ELF-1 (cell line): ENCODE results near the gene BDH2.

Experiments
- DNase-seq: peaks from one replicate; pipeline ENCODE4 v3.0.0-alpha.2; 2016; ENCODE audit warnings: low read depth, low spot score

BDH2 gene

DNA sequence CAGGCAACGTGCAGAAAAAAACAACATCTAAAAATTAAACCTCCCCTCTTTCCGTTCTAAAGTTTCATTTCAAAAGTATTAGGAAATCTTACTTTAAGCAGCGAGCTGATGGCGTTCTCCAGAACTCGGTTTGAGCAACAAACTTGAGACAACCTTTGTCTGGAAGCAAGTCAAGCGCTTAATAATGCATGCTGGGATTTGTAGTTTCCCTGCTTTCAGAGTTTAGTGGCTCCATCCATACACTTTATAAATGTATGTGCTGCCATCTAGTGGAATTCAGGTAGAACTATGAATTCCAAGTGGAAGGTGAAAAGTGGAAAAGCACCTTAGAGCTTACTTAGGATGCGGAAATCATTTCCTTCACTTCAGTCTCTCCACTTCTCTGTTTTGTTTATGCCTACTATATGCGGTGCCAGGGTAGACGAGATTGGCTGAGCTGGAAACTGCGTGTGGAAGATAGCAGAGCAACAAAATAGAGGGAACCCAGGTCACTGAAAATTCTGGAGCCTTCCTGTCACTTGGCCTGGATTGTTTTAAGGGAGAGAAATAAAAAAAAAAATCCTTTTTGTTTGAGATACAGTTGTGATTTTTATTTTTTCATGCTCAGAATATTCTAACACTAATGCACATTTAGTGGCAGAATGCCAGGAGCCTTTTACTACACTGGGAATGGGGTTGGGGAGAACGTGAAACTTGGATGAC is at the start of gene BDH2:
TSS of gene BDH2 (minus strand) at position 144 of the 702 bp plus-strand sequence. CDS start 3,580 bp downstream, outside the sequence.
- peak; percentile 76 for DNase-seq

- no peak for DNase-seq
These were observed 45.3 kb upstream of the BDH2 start for GRCh38 chr4:103144926-103145325.

GRCh38 chr4:103137446-103137827 is 37.8 kb upstream of the BDH2 start:
- no peak for DNase-seq

DNA sequence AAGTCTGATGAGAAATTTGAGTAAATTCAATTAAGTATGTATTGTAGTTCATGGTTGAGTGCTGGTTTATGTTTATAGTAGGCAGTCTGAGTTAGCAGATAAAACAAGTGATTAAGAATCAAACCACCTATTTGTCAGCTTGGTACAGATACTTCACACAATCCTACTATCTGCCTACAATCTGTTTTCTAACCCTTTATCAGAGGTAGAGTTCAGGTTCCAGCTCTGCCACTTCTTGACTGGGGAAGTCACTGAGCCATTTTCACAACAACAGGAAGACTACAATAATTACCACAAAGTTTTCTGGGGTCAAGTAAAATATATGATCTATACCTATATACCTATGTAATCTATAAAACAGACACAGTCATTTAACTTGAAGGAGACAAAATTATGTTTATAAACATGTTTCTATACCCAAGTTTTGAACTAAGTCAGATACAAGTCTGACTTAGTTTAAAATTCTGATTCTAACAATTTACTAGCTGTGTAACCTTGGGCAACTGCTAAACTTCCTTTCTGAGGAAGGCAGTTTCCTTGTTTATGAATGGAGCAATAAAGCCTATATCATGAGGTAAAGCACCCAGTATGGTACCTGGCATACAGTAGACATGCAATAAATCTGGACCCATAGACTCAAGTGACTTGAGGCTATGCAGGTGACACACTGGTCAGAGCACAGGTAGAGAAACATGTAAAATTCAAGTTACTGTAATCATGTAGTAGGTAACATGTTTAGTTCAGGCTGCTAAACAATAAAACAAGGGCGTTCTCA is 37.2 kb upstream of the BDH2 start:
- DNase-seq: no peak

GRCh38 chr4:103129174-103129573 is 29.5 kb upstream of the BDH2 start:
- DNase-seq: no peak

DNA sequence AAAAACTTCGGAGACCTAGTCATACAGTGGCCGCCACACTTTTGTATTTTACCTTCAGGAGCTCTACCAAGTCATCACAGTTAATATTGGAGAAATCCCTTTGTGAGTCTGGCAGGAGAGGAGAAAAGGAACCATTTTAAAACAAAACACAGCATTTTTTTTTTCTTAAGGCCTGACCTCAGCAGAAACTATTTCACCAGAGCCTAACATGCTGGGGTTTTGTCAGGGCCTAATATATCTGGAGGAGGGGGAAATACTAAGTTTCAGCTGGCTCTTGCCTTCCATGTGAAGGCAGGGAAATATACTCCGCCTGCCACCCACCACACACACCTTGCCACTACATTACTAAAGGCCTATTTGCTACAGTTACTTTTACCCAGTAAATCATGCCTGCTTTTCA is 26.5 kb upstream of the BDH2 start:
- DNase-seq: no peak

DNA sequence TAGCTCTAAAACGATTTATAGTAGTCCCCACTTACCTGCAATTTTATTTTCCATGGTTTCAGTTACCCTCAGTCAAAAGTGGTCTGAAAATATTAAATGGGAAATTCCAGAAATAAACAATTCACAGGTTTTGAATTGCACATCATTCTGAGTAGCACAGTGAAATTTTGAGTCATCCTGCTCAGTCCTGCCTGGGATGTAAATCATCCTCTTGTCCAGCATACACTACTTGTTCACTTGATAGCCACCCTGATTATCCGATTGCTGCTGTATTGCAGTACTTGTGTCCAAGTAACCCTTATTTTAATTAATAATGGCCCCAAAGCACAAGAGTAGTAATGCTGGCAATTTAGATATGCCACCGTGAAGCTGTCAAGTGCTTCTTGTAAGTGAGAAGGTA is 23.5 kb upstream of the BDH2 start:
- DNase-seq: no peak

DNA sequence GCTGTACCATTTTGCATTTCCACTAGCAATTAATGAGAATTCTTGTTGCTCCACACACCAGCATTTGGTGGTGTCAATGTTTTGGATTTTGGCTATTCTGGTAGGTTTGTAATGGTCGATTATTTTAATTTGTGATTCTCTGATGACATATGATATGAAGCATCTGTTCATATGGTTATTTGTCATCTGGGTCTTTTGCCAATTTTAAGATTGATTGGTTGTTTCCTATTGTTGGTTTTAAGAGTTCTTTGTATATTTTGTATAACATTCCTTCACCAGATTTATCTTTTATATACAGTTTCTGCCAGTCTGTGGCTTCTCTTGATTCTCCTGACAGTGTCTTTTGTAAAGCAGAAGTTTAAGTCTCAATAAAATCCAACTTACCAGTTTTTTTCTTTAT is 18.5 kb upstream of the BDH2 start:
- no peak for DNase-seq

DNA sequence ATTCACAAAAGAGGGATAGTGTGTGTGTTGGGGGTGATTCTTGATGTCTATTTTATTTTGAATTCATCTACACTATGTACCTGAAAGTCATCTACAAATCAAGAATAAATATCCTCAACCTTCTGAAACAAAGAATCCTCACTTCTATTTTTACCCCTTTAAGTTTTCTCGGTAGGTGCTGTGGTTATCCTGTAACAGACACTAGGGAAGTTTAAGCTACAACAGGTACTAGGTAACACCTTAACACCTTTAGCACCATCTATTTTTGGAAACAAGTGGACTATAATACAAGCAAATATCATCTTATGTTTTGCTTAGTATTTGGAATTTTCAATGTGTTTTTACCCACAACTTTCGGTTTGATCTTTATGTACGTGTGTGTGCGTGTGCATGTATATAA is 12.0 kb upstream of the BDH2 start:
- DNase-seq: no peak

GRCh38 chr4:103108542-103108941 is 8.9 kb upstream of the BDH2 start:
- DNase-seq: no peak

- DNase-seq: no peak
These were observed 6.1 kb upstream of the BDH2 start for GRCh38 chr4:103105558-103106356.

GRCh38 chr4:103104886-103105285 is 5.3 kb upstream of the BDH2 start:
- DNase-seq: no peak

DNA sequence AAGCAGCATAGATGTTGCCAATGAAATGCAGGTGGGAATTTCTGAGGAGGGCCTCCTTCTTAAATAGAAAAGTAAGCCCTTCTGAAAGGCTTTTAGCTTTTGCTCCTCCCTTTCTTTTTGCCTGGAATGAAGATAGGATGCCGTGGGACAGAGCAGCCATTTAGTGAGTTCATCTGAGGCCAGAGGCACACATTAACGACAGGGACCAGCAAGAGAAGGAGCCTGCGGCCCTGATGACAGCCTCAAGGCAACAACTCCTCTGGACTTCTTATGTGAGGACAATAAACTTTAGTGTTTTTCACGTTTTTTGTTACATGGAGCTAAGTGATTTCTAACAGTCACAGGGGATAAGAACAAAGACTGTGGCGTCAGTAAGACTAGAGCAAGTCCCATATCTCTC is 1.1 kb upstream of the BDH2 start:
- DNase-seq: peak; percentile 19

DNA sequence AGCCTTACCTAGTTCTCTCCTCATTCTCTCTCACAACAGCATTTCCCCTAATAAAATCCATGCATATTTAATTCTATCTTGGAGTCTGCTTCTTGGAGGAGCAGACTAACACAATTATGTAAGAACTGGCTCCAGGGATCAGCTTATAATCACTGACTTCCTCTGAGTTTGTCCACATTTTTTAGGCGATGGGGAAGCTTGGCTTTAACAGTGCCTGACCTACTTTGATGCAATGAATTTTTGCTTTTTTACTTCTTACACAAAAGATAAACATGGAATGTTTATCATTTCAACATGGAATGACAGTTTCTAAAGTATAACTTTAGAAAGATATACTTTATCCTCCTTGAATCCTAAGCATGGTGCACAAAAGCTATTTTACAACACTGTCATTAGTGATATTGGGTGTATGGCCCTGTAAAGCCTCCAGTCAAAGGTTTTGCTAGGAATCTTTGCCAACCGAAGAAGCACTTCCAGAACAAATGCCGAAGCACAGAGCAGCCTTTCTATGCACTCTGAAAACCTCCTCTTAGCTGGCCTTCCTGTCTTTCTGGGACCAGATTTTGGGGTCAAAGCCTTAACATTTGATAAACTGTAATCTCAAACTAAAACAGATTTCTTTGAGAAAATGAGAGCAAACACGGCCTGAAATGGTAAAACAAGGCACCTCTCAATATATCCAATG is 736 bp downstream of the BDH2 start:
- DNase-seq: no peak

GRCh38 chr4:103098341-103098740 is 1.3 kb downstream of the BDH2 start:
- no peak for DNase-seq

- DNase-seq: no peak
These were observed 2.5 kb downstream of the BDH2 start for GRCh38 chr4:103097112-103097511.

DNA sequence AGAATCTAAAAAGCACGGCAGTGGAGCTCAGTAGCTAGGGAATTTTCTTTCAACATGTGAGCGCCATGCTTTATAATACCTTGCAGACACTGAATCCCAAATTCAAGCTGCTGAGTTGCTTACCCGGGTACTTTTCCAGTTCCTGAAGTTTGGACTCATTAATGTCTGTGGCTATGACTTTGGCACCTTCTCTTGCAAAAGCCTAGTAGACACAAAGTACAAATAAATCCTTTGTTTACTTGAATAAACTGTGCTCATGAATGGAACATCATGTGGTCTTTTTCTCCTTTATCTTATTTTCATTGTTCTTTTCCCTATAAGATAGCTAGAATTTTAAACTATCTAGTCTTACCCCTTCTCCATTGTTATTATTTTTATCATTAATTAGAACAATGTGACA is 4.6 kb downstream of the BDH2 start:
- no peak for DNase-seq

- no peak for DNase-seq
These were observed 7.4 kb downstream of the BDH2 start for GRCh38 chr4:103092245-103092644.

DNA sequence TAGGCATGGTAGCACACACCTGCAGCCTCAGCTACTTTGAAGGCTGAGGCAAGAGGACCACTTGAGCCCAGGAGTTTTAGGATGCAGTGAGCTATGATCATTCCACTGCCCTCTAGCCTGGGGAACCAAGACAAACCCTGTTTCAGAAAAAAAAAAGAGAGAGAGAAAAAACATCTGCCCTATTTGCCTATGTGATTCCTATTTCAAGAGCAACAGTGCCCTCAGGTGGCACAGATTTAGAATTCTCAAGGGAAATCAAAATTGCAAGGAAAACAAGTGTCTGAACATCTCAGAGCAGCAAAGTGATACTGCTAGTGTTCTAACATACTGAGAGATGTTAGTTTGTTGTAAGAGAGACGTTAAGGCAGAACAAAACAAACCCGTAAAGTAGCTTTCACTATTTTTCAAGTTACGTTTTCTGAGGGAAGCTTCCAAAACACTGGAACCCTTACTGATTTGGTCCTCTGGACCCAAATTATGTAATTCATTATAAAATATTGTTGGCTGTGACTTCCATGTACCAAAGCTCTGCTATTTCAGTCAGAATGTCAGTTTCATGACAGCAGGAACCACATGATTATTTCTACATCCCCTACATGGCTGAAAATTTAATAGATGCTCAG is 7.9 kb downstream of the BDH2 start:
- peak; percentile 37 for DNase-seq

DNA sequence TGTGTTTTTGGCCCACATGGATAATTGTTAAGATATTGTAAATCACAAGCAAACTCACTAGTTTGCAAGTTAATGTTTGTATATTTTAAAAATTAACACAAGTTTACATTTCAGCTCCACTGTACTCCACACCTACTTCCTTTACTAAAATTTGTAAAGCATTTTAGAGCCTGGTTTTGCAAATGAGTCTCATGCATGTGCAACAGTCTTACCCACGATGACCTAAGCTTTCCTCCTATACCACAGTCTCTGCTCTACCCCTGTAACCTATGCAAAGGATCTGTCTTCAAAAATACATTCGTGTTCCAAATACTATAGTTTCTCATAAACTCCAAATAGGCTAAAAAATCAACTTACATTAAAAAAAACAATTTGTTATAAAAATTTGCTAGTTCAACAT is 10.2 kb downstream of the BDH2 start:
- DNase-seq: no peak

GRCh38 chr4:103086551-103086950 is 13.1 kb downstream of the BDH2 start:
- DNase-seq: no peak
